ENCODE data around the gene ANKRD42. TPM values are rescaled to one million over a fixed set of nuclear protein-coding genes. Genes with fewer than 3 reads are reported as not detected.

The ANKRD42 gene
- polyA plus RNA-seq, 1 of the 3 experiments (the other 2 are of a cell fraction) = 13.3 TPM

DNA sequence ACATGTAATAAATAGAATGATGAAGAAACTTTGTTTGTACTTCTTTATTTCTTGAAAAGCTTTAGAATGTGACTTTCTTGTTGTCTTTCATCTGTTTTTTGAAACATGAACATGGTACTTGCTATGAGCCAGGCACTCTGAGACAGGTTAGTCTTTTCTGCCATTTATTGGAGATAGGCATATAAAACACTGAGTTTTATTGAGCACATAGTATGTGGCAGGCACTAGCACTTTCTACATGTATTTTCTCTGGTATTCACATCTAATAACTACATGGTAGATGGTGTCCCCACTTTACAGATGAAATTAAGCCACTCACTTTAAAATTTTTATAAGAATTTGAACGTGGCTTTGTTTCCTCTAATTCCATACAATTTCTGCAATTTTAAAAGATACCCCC, 7.7 kb upstream of the ANKRD42 start:
- TF ChIP-seq RCOR1 (IDR thresholded peaks at IDR 0.05; ENCODE audit: low read length) (no peak), RFX5 (IDR thresholded peaks at IDR 0.05; ENCODE audit: low read length) (no peak), MXI1 (IDR thresholded peaks at IDR 0.05; ENCODE audit: low read depth, low read length) (no peak), ELF1 (IDR thresholded peaks at IDR 0.05) (no peak), FOXM1 (IDR thresholded peaks at IDR 0.05; ENCODE audit: low read depth) (no peak), EZH2phosphoT487 (IDR thresholded peaks at IDR 0.05; ENCODE audit: borderline replicate concordance, low read depth) (no peak), JUND (IDR thresholded peaks at IDR 0.05) (no peak; the same call in 1 of the 2 replicates), REST (IDR thresholded peaks at IDR 0.05; ENCODE audit: low read depth, low read length) (no peak), NFIC (IDR thresholded peaks at IDR 0.05; ENCODE audit: borderline replicate concordance) (no peak), MEF2A (IDR thresholded peaks at IDR 0.05; ENCODE audit: borderline replicate concordance, low read depth) (no peak), NRF1 (IDR thresholded peaks at IDR 0.05; ENCODE audit: low read depth, low read length) (no peak), FOSL2 (IDR thresholded peaks at IDR 0.05; ENCODE audit: borderline replicate concordance, low read depth) (no peak), GATA2 (CRISPR knock-in tag; IDR thresholded peaks at IDR 0.05) (no peak), GABPA (IDR thresholded peaks at IDR 0.05; ENCODE audit: low read depth) (no peak), IRF3 (IDR thresholded peaks at IDR 0.05; ENCODE audit: low read depth, low read length) (no peak), CTCF (IDR thresholded peaks at IDR 0.05) (no peak), RXRA (IDR thresholded peaks at IDR 0.05; ENCODE audit: borderline replicate concordance, low read depth) (no peak)
- TF ChIP-seq, protein P1, sequence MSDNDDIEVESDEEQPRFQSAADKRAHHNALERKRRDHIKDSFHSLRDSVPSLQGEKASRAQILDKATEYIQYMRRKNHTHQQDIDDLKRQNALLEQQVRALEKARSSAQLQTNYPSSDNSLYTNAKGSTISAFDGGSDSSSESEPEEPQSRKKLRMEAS (IDR thresholded peaks at IDR 0.05; ENCODE audit: low read depth) = no peak
- no peak for DNase-seq
- no peaks in the 10 kb centered on the region for H3K27me3 ChIP-seq (ENCODE audit: insufficient read depth)
- peaks cover 84% of the 10 kb centered on the region for H3F3A ChIP-seq (replicated peaks; ENCODE audit: insufficient read depth)
- H3K79me2 ChIP-seq (ENCODE audit: insufficient read depth) = peaks cover 17% of the 10 kb centered on the region
- H3K9me3 ChIP-seq = no peaks in the 10 kb centered on the region
- ChIA-PET POLR2A (no interaction called here), CTCF (no interaction called here)
- H3K4me1 ChIP-seq (ENCODE audit: control insufficient read depth in 1 of 2, insufficient read depth in 2 of 2, low read depth in 1 of 2, low read length in 1 of 2) = no peaks in the 10 kb centered on the region
- H2AFZ ChIP-seq (ENCODE audit: low read depth) = no peak overlapping the region
- H3K36me3 ChIP-seq (replicated peaks in 1 of 2; ENCODE audit: control insufficient read depth in 1 of 2, insufficient read depth in 2 of 2, low read length in 1 of 2) = peaks cover 65 to 76% of the 10 kb centered on the region in 2 experiments
- H3K4me2 ChIP-seq = no peak overlapping the region
- no peak overlapping the region for H3K9ac ChIP-seq
- no peak overlapping the region for H3K27ac ChIP-seq (ENCODE audit: low read depth in 2 of 2, low read length in 1 of 2)
- WGBS (ENCODE audit: low lambda C conversion rate) = 94% methylated on average over 1 of the region's 1 CpG
- H3K9me2 ChIP-seq = no peaks in the 10 kb centered on the region
- no peak overlapping the region for H3K4me3 ChIP-seq (ENCODE audit: low read depth in 2 of 2, low read length in 1 of 2)
- H4K20me1 ChIP-seq (ENCODE audit: insufficient read depth) = no peaks in the 10 kb centered on the region
